Measurements from ENCODE around the gene LRP10.
"Not testable (repeated sequence)": the region's sequence is repeated elsewhere in the genome, so short reads cannot be mapped to it uniquely, and the experiment has no call there.

The LRP10 gene

GRCh38 chr14:22824711-22825359 lies 46.7 kb upstream of the LRP10 start:
- H3K9me3 ChIP-seq (ENCODE audit: insufficient read depth, low read depth, low read length): no peaks in the 10 kb centered on the region
- no peak overlapping the region for H3K14ac ChIP-seq (ENCODE audit: low read length)
- no peaks in the 10 kb centered on the region for H3K36me3 ChIP-seq (ENCODE audit: control insufficient read depth in 1 of 2, insufficient read depth in 2 of 2, low read length in 2 of 2)
- no peak overlapping the region for H3K18ac ChIP-seq (ENCODE audit: low read length)
- H3K79me2 ChIP-seq (ENCODE audit: control insufficient read depth, insufficient read depth, low read length, poor library complexity): peaks cover 12% of the 10 kb centered on the region
- no peak overlapping the region for H2AFZ ChIP-seq (ENCODE audit: insufficient read depth, low read length, poor library complexity)
- no peak overlapping the region for H3K23ac ChIP-seq (ENCODE audit: low read length)
- H3K27me3 ChIP-seq (ENCODE audit: insufficient read depth, low read length): no peaks in the 10 kb centered on the region
- H2BK120ac ChIP-seq (ENCODE audit: insufficient read depth, low read length, poor library complexity): peak overlapping the region; percentile 80
- no peak overlapping the region for H4K12ac ChIP-seq (ENCODE audit: low read depth, low read length)
- DNase-seq: no peak
- H2BK5ac ChIP-seq (ENCODE audit: low read depth, low read length, poor library complexity): peak overlapping the region; percentile 64
- no peak overlapping the region for H2AK5ac ChIP-seq (ENCODE audit: low read length)
- peak overlapping the region; percentile 11 for H2BK12ac ChIP-seq (ENCODE audit: low read length)
- H4K8ac ChIP-seq (ENCODE audit: low read depth, low read length): peak overlapping the region; percentile 36
- peak overlapping the region; percentile 59 for H4K91ac ChIP-seq (ENCODE audit: low read depth, low read length)
- H3K4me2 ChIP-seq (ENCODE audit: low read length): peak overlapping the region; percentile 17
- WGBS (ENCODE audit: extremely low coverage, insufficient coverage, insufficient read length): no CpG with 5 or more reads among the region's 8 CpGs
- H3K4me1 ChIP-seq (ENCODE audit: control insufficient read depth in 1 of 2, insufficient read depth in 2 of 2, low read length in 2 of 2): peaks cover 18 to 22% of the 10 kb centered on the region in 2 experiments
- no peak overlapping the region for H3K9ac ChIP-seq (ENCODE audit: low read length)
- H3K79me1 ChIP-seq (ENCODE audit: low read length): peaks cover 34% of the 10 kb centered on the region
- peak overlapping the region; percentile 77 for H3K27ac ChIP-seq (ENCODE audit: low read depth, low read length)
- H3K4ac ChIP-seq (ENCODE audit: low read depth, low read length): peak overlapping the region; percentile 6
- H3K4me3 ChIP-seq (ENCODE audit: low read depth, low read length): no peak overlapping the region

- Histone ChIP-seq H2AK5ac (ENCODE audit: low read length) (peak overlapping the region; percentile 83), H2BK12ac (ENCODE audit: low read length) (peak overlapping the region; percentile 87), H4K8ac (ENCODE audit: low read depth, low read length) (peak overlapping the region; percentile 96), H3K4me2 (ENCODE audit: low read length) (peak overlapping the region; percentile 76), H3K18ac (ENCODE audit: low read length) (peak overlapping the region; percentile 86), H3K27ac (ENCODE audit: low read depth, low read length) (peak overlapping the region; percentile 24), H4K12ac (ENCODE audit: low read depth, low read length) (peak overlapping the region; percentile 93), H4K91ac (ENCODE audit: low read depth, low read length) (peak overlapping the region; percentile 89), H2BK120ac (ENCODE audit: insufficient read depth, low read length, poor library complexity) (peak overlapping the region; percentile 84), H3K79me1 (ENCODE audit: low read length) (peaks cover 16% of the 10 kb centered on the region), H3K14ac (ENCODE audit: low read length) (peak overlapping the region; percentile 70), H2BK5ac (ENCODE audit: low read depth, low read length, poor library complexity) (peak overlapping the region; percentile 64), H3K4ac (ENCODE audit: low read depth, low read length) (peak overlapping the region; percentile 48), H2AFZ (ENCODE audit: insufficient read depth, low read length, poor library complexity) (peak overlapping the region; percentile 95)
- H3K23ac ChIP-seq (ENCODE audit: low read length); H3K9ac ChIP-seq (ENCODE audit: low read length); H3K4me1 ChIP-seq (ENCODE audit: control insufficient read depth in 1 of 2, insufficient read depth in 2 of 2, low read length in 2 of 2); H3K4me3 ChIP-seq (ENCODE audit: low read depth, low read length); H3K79me2 ChIP-seq (ENCODE audit: control insufficient read depth, insufficient read depth, low read length, poor library complexity); H3K36me3 ChIP-seq (ENCODE audit: control insufficient read depth in 1 of 2, insufficient read depth in 2 of 2, low read length in 2 of 2); DNase-seq; H3K9me3 ChIP-seq (ENCODE audit: insufficient read depth, low read depth, low read length); H3K27me3 ChIP-seq (ENCODE audit: insufficient read depth, low read length): not testable (repeated sequence)
- no CpG with 5 or more reads among the region's 12 CpGs for WGBS (ENCODE audit: extremely low coverage, insufficient coverage, insufficient read length)
Measured at GRCh38 chr14:22829076-22829660, 42.4 kb upstream of the LRP10 start.

- no peaks in the 10 kb centered on the region for H3K9me3 ChIP-seq (ENCODE audit: insufficient read depth, low read depth, low read length)
Measured at GRCh38 chr14:22829661-22830442, 41.7 kb upstream of the LRP10 start, which contains the start of gene MRPL52. Gene MRPL52, plus strand, starts transcription at chr14:22829887. Its CDS starts 26 bp downstream, at chr14:22829913.

GRCh38 chr14:22830443-22831010 lies 41.0 kb upstream of the LRP10 start:
- H3K9me3 ChIP-seq (ENCODE audit: insufficient read depth, low read depth, low read length): no peaks in the 10 kb centered on the region
- H2BK120ac ChIP-seq (ENCODE audit: insufficient read depth, low read length, poor library complexity): no peak overlapping the region
- no peak overlapping the region for H2AK5ac ChIP-seq (ENCODE audit: low read length)
- no peak overlapping the region for H3K4me3 ChIP-seq (ENCODE audit: low read depth, low read length)
- no peaks in the 10 kb centered on the region for H3K27me3 ChIP-seq (ENCODE audit: insufficient read depth, low read length)
- H3K18ac ChIP-seq (ENCODE audit: low read length): no peak overlapping the region
- H4K12ac ChIP-seq (ENCODE audit: low read depth, low read length): no peak overlapping the region
- H3K9ac ChIP-seq (ENCODE audit: low read length): no peak overlapping the region
- DNase-seq: no peak
- H2AFZ ChIP-seq (ENCODE audit: insufficient read depth, low read length, poor library complexity): peak overlapping the region; percentile 82
- H2BK12ac ChIP-seq (ENCODE audit: low read length): no peak overlapping the region
- no peak overlapping the region for H3K27ac ChIP-seq (ENCODE audit: low read depth, low read length)
- H3K4me1 ChIP-seq (ENCODE audit: control insufficient read depth in 1 of 2, insufficient read depth in 2 of 2, low read length in 2 of 2): peaks cover 0 to 5% of the 10 kb centered on the region in 2 experiments
- peak overlapping the region; percentile 76 for H3K4me2 ChIP-seq (ENCODE audit: low read length)
- H3K4ac ChIP-seq (ENCODE audit: low read depth, low read length): peak overlapping the region; percentile 87
- H3K23ac ChIP-seq (ENCODE audit: low read length): no peak overlapping the region
- peaks cover 4% of the 10 kb centered on the region for H3K79me2 ChIP-seq (ENCODE audit: control insufficient read depth, insufficient read depth, low read length, poor library complexity)
- no CpG with 5 or more reads among the region's 3 CpGs for WGBS (ENCODE audit: extremely low coverage, insufficient coverage, insufficient read length)
- no peak overlapping the region for H3K14ac ChIP-seq (ENCODE audit: low read length)
- H4K91ac ChIP-seq (ENCODE audit: low read depth, low read length): peak overlapping the region; percentile 91
- H3K36me3 ChIP-seq (ENCODE audit: control insufficient read depth in 1 of 2, insufficient read depth in 2 of 2, low read length in 2 of 2): peaks cover 17% of the 10 kb centered on the region in 2 experiments
- H4K8ac ChIP-seq (ENCODE audit: low read depth, low read length): peak overlapping the region; percentile 55
- H3K79me1 ChIP-seq (ENCODE audit: low read length): peaks cover 10% of the 10 kb centered on the region
- H2BK5ac ChIP-seq (ENCODE audit: low read depth, low read length, poor library complexity): peak overlapping the region; percentile 58

More at GRCh38 chr14:22829661-22830442, 41.7 kb upstream of the LRP10 start, which contains the start of gene MRPL52:
- peaks cover 0 to 7% of the 10 kb centered on the region in 2 experiments for H3K4me1 ChIP-seq (ENCODE audit: control insufficient read depth in 1 of 2, insufficient read depth in 2 of 2, low read length in 2 of 2)
- H2BK120ac ChIP-seq (ENCODE audit: insufficient read depth, low read length, poor library complexity): peak within 1 kb of the TSS; percentile 84
- peaks cover 10% of the 10 kb centered on the region for H3K79me1 ChIP-seq (ENCODE audit: low read length)
- H4K8ac ChIP-seq (ENCODE audit: low read depth, low read length): peak within 1 kb of the TSS; percentile 96
- peak within 1 kb of the TSS; percentile 70 for H3K14ac ChIP-seq (ENCODE audit: low read length)
- H4K12ac ChIP-seq (ENCODE audit: low read depth, low read length): peak within 1 kb of the TSS; percentile 93
- peaks cover 4% of the 10 kb centered on the region for H3K79me2 ChIP-seq (ENCODE audit: control insufficient read depth, insufficient read depth, low read length, poor library complexity)
- peak within 1 kb of the TSS; percentile 83 for H2AK5ac ChIP-seq (ENCODE audit: low read length)
- no peaks in the 10 kb centered on the region for H3K27me3 ChIP-seq (ENCODE audit: insufficient read depth, low read length)
- peak within 1 kb of the TSS; percentile 87 for H2BK12ac ChIP-seq (ENCODE audit: low read length)
- peak within 1 kb of the TSS; percentile 86 for H3K18ac ChIP-seq (ENCODE audit: low read length)
- peak within 1 kb of the TSS; percentile 64 for H2BK5ac ChIP-seq (ENCODE audit: low read depth, low read length, poor library complexity)
- peak within 1 kb of the TSS; percentile 76 for H3K4me2 ChIP-seq (ENCODE audit: low read length)
- peak within 1 kb of the TSS; percentile 24 for H3K27ac ChIP-seq (ENCODE audit: low read depth, low read length)
- H4K91ac ChIP-seq (ENCODE audit: low read depth, low read length): peak within 1 kb of the TSS; percentile 91
- no peak within 1 kb of the TSS for H3K23ac ChIP-seq (ENCODE audit: low read length)
- no CpG with 5 or more reads among the region's 41 CpGs for WGBS (ENCODE audit: extremely low coverage, insufficient coverage, insufficient read length)
- peak within 1 kb of the TSS; percentile 86 for H3K9ac ChIP-seq (ENCODE audit: low read length)
- H2AFZ ChIP-seq (ENCODE audit: insufficient read depth, low read length, poor library complexity): peak within 1 kb of the TSS; percentile 95
- H3K36me3 ChIP-seq (ENCODE audit: control insufficient read depth in 1 of 2, insufficient read depth in 2 of 2, low read length in 2 of 2): peaks cover 14% of the 10 kb centered on the region in 2 experiments
- H3K4me3 ChIP-seq (ENCODE audit: low read depth, low read length): peak within 1 kb of the TSS; percentile 91
- peak within 1 kb of the TSS; percentile 87 for H3K4ac ChIP-seq (ENCODE audit: low read depth, low read length)
- DNase-seq: peak; percentile 82 to 92
